ENCODE data around the gene KCNIP4.
A peak's percentile ranks its signal among the peaks of the same experiment; 100 is the strongest.

KCNIP4 gene

GRCh38 chr4:21192367-21192766 is 756.2 kb downstream of the KCNIP4 start:
- H3K4me3 ChIP-seq (ENCODE audit: low read length) = no peak overlapping the region
- peak; percentile 7 for TF ChIP-seq CTCF (conservative IDR thresholded peaks at IDR 0.05; ENCODE audit: low read depth, low read length)
- DNase-seq (ENCODE audit: low read depth) = no peak

GRCh38 chr4:21191317-21191716 is 757.3 kb downstream of the KCNIP4 start:
- DNase-seq (ENCODE audit: low read depth) = no peak
- no peak overlapping the region for H3K4me3 ChIP-seq (ENCODE audit: low read length)
- TF ChIP-seq CTCF (conservative IDR thresholded peaks at IDR 0.05; ENCODE audit: low read depth, low read length) = no peak

GRCh38 chr4:21184788-21185187 is 763.8 kb downstream of the KCNIP4 start:
- H3K4me3 ChIP-seq (ENCODE audit: low read length) = no peak overlapping the region
- no peak for DNase-seq (ENCODE audit: low read depth)
- no peak for TF ChIP-seq CTCF (conservative IDR thresholded peaks at IDR 0.05; ENCODE audit: low read depth, low read length)

GRCh38 chr4:21181716-21182115 is 766.9 kb downstream of the KCNIP4 start:
- DNase-seq (ENCODE audit: low read depth) = no peak
- no peak for TF ChIP-seq CTCF (conservative IDR thresholded peaks at IDR 0.05; ENCODE audit: low read depth, low read length)
- no peak overlapping the region for H3K4me3 ChIP-seq (ENCODE audit: low read length)

- H3K4me3 ChIP-seq (ENCODE audit: low read length) = no peak overlapping the region
- no peak for TF ChIP-seq CTCF (conservative IDR thresholded peaks at IDR 0.05; ENCODE audit: low read depth, low read length)
- DNase-seq (ENCODE audit: low read depth) = no peak
Observed at GRCh38 chr4:21177871-21178270, 770.7 kb downstream of the KCNIP4 start.

GRCh38 chr4:21177092-21177491 is 771.5 kb downstream of the KCNIP4 start:
- no peak for DNase-seq (ENCODE audit: low read depth)
- no peak for TF ChIP-seq CTCF (conservative IDR thresholded peaks at IDR 0.05; ENCODE audit: low read depth, low read length)
- H3K4me3 ChIP-seq (ENCODE audit: low read length) = no peak overlapping the region

- DNase-seq (ENCODE audit: low read depth) = no peak
- no peak overlapping the region for H3K4me3 ChIP-seq (ENCODE audit: low read length)
- no peak for TF ChIP-seq CTCF (conservative IDR thresholded peaks at IDR 0.05; ENCODE audit: low read depth, low read length)
Observed at GRCh38 chr4:21167711-21168110, 780.9 kb downstream of the KCNIP4 start.

Data from retinal pigment epithelial cell (primary cell).